ENCODE measurements around the gene SLC5A1.
"Not testable (repeated sequence)": the region's sequence is repeated elsewhere in the genome, so short reads cannot be mapped to it uniquely, and the experiment has no call there.

SLC5A1 gene

GRCh38 chr22:32150647-32151046 is 107.6 kb downstream of the SLC5A1 start:
- DNase-seq: not testable (repeated sequence)

GRCh38 chr22:32151641-32152040 is 108.6 kb downstream of the SLC5A1 start:
- DNase-seq: not testable (repeated sequence)

- not testable (repeated sequence) for DNase-seq
These were observed 111.7 kb downstream of the SLC5A1 start for GRCh38 chr22:32154727-32155126.

GRCh38 chr22:32157632-32158031 is 114.6 kb downstream of the SLC5A1 start:
- DNase-seq: not testable (repeated sequence)

GRCh38 chr22:32158712-32159533 is 115.9 kb downstream of the SLC5A1 start, which contains the start of gene C22orf42:
C22orf42 (minus strand) TSS chr22:32159303; CDS start chr22:32159215, 88 bp downstream.
- DNase-seq: no peak

- not testable (repeated sequence) for DNase-seq
These were observed 117.3 kb downstream of the SLC5A1 start for GRCh38 chr22:32160411-32160810.
